Activated gamma-delta T cell treated with Interleukin-2 at 50 U/mL for 16 hours (primary cell): ENCODE data around the gene TRIM41.
"Not testable (repeated sequence)": the region's sequence is repeated elsewhere in the genome, so short reads cannot be mapped to it uniquely, and the experiment has no call there.

Experiments
- DNase-seq: peaks from one replicate; pipeline ENCODE4 v3.0.0-alpha.2; 2020

The TRIM41 gene

DNA sequence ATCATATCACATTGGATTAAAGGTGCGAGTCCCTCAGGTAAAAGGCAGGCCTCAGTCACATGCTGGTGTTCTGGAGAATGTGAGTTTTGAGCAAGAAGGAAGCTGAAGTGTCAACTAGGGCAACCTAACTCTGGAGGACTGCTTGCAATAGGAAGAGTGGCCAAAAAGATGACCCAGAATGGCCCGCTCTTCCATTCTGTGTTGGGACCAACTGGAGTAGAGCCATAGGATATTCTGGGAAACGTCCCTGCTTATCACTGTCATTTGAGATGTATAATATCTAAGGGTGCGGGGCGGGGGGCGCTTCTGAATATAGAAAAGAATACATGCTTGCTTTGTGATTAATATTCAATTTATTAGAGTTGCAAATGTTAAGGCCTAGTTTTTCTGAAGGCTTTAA lies 11.0 kb upstream of the TRIM41 start:
- no peak for DNase-seq

DNA sequence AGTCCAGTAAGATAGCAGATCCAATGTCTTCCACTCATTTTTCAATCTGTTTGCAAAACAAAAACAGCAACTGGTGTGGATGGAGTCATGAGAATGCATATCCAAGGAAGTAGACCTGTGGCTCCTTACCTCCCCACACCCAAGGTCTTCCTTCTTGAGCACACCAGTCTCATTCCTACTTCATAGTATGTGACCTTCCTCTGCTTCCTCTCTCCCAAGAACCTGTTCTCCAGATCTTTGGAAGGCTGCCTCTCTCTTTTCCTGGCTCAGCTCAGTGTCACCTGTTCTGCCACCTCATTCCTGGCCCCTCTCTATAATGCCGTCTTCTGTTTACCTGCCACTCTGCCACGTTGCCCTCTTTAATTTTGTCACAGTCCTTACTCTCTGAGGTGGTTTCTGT lies 10.1 kb upstream of the TRIM41 start:
- no peak for DNase-seq

DNA sequence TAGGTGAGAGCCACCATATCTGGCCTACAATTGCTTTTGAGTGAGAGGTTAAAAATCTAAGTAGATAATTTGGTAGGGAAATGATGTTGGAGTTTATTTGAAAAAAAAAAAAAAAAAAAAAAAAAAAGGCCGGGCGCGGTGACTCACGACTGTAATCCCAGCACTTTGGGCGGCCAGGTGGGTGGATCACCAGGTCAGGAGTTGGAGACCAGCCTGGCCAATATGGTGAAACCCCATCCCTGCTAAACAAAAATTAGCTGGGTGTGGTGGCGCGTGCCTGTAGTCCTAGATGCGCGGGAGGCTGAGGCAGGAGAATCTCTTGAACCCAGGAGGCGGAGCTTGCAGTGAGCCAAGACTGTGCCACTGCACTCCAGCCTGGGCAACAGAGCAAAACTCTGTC lies 8.8 kb upstream of the TRIM41 start:
- DNase-seq, result not testable (repeated sequence)

DNA sequence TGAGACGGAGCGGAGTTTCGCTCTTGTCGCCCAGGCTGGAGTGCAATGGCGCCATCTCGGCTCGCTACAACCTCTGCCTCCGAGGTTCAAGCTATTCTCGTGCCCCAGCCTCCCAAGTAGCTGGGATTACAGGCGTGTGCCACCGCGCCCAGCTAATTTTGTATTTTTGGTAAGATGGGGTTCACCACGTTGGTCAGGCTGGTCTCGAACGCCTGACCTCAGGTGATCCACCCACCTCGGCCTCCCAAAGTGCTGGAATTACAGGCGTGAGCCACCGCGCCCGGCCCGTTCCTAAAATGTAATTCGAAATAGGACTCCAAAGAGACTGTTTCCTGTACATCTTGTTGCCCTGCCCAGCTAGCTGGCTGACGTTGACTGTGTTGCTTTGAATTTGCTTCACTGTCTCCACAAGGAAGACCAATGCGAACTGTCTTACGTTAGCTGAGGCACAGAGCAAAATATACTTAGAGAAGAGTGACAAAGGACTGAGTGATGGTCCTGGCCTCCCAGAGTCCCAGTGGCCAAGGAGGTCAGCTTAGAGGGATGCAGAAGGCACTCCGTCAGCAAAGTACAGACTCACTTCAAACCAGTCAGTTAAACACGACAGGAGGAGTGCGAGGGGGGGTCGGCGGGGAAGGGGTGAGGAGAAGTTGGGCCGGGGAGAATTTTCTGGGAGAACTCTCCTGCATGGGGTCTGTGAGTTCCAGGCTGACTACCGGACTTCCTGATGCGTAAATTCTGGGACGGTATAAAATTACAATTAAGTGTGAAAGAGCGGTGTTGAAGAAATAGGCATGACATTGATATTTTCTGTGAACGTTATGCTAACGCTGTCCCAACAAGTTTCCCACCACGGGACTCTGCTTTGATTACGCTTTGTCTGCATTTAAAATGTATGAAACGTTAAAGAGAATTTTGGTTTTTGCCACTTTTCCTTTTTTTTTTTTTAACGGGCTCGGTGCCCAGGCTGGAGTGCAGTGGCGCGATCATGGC lies 6.8 kb upstream of the TRIM41 start:
- DNase-seq, result no peak

DNA sequence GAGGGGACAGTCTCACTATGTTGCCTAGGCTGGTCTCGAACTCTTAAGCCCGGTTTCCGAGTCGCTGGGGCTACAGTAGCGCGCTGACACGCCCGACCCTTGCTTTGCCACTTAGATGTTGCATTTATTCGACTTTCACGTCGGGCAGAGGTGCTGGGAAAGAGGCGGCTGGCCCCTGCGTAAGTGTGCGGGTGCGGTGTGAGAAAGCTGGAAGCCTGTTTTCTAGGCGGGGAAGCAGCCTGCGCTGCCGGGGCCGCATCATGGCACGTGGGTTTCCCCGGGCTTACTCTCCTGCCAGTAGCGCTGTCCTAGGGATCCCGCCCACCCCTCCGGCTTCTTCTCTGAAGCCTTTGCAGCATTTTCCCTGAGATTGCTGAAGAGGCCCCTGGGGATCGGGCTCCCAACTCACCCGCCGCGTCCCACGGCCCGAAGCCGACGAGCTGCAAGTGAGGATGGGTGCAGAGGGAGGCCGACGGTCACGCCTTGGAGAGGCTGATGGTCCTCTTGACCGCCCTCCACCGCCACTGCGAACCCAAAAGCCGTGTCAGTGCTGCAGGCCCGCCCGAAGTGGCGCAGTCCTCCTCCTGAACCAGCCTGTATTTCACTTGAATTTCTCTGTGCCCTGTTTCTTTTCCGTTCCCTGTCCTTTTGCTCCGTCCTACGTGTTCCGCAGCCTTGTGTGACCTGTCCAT lies 5.8 kb upstream of the TRIM41 start:
- peak; percentile 52 for DNase-seq

DNA sequence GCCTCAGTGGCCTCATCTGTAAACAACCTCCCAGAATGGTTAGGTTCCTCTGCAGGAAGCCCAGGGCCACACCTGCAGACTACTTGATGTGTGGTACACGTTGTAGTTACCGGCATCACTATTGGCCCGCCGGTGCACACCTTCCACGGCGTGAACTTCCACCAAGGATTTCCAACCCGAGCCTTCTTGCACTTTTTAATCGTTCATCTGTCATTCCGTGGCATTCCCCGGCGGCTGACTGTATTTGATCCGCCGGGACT lies 5.3 kb upstream of the TRIM41 start:
- DNase-seq, result peak; percentile 37

DNA sequence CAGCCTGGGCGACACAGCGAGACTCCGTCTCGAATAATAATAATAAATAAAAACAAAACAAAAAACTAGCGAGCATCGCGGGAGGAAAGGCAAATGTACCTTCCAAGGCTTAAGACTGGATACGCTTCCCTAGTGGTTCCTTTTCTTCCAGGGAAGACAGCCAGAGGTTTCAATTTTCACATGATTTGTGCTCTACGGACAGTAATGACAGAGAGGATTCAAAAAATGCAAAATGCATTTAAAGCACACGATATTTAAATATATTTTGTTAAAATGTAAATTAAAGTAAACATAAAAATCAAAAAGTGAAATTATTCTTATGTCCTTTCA lies 4.3 kb upstream of the TRIM41 start:
- DNase-seq, result no peak

DNA sequence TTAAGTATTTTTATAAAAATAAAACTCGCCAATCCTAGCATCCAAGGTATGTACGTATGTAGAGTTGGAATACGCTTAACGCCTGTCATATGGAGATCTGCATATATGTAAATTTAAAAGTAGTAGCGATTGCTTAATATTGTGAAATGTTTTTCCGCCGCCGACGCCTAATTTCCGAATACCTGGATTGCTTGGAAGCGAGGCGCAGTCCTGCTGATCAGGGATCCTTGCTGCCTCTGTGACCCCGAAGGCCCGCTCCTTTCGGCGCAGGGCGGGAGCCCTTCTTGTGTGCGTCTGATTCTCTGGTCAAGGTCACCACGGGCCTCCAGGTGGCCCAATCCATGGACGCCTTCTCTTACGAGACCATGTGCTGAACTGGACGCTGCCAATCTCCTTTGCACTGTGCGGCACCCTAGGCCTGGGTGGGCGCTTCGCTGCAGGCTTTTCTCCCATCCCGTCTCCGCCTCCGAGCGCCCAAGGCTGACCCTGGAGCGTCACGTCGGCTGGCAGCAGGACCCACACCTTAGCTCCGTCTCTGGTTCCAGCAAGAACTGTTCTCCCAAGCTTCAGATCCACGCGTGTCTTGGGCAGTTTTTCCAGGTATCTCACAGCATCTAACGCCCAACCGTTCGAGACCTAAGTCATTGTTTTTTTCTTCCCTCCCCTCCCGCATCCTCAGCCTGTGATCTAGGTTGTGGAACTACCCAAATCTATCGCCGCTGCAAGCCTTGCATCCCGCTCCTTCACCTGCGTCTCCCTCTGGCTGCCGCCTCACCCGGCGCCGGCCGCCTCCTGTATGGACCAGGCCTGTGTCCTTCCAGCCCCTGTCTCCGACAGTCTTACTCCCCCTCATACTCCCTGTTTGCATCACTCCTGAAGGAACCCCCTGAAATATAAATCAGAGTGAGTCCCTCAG lies 3.6 kb upstream of the TRIM41 start:
- DNase-seq, result no peak

DNA sequence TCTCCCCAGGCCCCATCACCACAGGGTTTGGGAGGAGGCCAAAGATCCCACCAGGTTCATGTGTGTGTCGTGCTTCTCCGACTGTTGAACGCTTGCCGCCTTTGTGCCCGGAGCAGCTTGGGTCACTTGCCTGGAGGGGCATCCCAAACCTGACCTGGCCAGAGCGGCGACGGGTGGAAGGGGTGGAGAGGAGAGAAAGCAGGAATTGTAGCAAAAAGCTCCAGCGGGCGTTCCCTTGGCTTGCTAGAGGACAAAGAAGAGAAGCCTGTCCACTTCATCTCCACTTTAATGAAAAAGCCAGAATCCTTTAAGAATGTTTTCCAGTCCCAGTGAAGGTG lies 2.9 kb upstream of the TRIM41 start:
- no peak for DNase-seq

DNA sequence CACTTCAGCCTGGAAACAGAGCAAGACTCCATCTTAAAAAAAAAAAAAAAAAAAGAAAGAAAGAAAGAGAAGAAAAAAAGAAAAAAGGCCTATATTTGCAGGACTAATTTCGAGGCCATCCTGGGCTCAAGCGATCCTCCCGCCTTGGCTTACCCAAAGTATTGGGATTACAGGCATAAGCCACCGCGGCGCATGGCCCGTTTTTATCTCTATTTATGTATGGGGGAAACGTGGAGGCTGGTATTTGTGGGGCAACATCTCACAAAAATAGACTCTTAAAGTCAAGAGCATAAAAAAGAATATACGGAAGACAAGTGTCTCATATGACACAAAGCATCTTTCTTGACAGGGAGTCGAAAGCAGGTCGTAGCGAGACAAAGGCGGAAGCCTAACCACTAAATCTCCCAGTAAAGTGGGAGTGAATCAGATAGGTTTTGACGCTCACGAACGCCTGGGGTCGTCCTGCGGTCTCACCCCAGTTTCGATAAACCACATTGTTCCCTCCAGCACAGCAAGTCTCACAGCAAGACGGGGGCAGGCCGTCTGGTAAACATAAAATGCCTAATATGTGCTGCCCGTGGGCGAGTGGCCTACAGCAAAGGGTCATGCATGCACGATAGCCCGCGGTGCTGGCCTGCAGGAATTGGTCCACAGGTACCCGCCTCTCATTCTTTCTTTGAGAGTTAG lies 1.8 kb upstream of the TRIM41 start:
- DNase-seq, result peak; percentile 52

DNA sequence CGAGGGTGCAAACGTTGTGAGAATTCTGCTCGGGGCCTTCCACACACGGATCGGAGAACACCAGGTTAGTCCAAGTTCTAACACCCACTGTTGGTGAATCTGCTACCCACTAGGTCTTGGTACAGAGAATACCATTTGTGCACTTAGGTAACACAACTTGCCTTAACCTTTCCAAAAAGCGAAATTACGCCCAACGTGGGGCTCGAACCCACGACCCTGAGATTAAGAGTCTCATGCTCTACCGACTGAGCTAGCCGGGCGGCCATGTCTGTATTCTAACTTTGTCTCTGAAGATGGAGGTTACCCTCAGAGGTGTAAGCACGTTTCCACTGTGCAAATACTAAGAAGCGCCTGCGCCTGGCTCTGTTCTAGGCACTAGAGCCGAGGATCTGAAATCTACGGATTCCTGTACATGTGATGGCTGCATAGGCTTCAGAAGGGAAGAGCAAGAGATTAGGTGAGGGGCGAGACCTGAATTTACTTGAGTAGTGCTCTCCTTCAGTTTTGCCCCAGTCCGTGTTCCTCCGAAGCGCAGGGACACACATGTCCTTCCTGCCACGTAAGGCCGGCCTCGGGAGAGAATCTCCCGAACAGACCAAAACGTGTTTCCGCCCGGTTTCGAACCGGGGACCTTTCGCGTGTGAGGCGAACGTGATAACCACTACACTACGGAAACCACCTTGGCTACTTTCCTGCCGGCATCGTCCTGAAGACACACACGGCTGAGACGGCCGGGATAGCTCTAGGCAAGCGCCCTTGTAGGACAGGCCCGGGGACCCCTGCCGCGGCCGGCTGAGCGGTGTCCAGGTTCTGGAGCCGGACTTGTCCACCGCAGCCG lies 1.1 kb upstream of the TRIM41 start:
- peak; percentile 95 for DNase-seq

DNA sequence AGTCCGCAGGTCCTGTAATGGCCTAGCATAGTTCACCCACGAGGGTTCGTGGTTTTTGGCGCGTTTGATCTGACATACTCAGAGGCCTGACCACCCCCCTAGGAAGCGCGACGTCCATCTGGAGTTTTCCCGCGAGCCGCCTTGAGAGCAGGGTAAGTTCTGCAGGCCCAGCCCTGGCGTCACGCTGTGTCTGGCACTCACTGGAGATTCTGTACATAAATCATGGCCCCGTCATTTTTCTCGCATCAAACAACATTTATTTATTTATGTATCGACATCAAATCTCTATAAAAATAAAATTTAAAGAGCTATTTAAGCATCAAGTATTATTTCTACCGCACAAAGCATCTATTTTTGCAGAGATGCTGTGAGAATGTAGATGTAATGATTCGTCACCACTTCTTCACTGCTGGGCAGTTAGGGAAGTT lies 437 bp upstream of the TRIM41 start:
- no peak for DNase-seq

DNA sequence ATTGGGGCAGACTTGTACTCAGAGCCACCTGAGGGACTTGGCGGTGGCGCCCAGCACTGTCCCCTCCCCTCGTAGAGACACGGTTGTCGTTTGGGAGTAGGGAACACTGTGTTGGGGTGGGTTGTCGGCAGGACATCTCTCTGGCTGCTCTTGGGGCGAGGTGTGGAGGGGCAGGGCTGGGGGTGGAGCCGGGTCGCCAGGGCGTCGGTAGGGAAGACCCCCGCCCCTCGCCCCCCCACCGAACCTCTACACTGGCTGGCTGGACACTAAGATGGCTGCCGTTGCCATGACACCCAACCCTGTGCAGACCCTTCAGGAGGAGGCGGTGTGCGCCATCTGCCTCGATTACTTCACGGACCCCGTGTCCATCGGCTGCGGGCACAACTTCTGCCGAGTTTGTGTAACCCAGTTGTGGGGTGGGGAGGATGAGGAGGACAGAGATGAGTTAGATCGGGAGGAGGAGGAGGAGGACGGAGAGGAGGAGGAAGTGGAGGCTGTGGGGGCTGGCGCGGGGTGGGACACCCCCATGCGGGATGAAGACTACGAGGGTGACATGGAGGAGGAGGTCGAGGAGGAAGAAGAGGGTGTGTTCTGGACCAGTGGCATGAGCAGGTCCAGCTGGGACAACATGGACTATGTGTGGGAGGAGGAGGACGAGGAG lies 778 bp downstream of the TRIM41 start:
- DNase-seq, result peak; percentile 39

DNA sequence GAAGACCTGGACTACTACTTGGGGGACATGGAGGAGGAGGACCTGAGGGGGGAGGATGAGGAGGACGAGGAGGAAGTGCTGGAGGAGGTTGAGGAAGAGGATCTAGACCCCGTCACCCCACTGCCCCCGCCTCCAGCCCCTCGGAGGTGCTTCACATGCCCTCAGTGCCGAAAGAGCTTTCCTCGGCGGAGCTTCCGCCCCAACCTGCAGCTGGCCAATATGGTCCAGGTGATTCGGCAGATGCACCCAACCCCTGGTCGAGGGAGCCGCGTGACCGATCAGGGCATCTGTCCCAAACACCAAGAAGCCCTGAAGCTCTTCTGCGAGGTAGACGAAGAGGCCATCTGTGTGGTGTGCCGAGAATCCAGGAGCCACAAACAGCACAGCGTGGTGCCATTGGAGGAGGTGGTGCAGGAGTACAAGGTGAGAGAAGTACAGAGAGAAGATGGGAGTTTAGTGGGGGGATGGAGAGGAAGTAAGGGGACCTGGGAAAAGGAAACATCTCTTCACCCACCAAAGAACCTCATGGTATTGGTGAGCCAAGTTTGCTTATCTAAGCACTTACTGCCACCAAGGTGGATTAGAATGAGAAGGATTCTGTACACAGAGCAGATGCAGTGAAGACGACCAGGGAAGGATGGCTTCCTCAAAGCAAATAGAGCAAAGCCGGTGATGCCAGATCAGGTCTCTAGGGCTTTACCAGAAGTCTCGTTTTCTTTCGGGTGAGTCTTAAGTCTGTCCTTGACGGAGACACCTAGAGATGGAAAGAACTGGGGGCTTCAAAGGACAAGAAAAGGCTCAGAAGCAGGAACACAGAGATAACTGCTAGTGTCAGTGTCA lies 1.5 kb downstream of the TRIM41 start:
- DNase-seq, result no peak

DNA sequence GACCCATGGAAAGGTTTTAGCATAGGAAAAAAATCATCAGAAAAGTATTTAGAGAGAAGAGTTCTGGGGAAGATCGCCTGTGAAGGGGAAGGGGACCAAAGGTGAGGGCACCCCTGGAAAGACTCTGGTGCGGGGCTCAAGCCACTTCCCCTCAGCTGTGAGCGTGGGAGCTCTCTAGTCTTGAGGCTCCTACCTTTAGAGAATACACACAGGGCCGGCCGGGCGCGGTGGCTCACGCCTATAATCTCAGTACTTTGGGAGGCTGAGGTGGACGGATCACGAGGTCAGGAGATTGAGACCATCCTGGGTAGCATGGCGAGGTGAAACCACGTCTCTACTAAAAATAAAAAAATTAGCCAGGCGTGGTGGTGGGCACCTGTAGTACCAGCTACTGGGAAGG lies 6.9 kb downstream of the TRIM41 start:
- no peak for DNase-seq

DNA sequence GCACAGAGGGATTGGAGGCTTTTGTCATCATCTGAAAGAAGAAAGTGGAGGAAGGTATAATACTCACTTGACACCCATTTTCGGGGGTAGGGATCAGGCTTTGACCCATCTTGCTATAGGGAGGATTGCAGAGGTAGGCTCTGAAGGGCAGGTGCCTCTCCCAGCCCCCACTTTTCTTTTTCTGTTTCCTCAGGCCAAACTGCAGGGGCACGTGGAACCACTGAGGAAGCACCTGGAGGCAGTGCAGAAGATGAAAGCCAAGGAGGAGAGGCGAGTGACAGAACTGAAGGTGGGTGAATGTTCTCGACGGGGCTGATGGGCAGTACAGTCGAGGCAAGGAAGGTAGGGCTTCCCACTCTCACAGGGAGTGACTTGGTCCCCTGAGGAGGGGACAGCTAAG lies 7.5 kb downstream of the TRIM41 start:
- no peak for DNase-seq

DNA sequence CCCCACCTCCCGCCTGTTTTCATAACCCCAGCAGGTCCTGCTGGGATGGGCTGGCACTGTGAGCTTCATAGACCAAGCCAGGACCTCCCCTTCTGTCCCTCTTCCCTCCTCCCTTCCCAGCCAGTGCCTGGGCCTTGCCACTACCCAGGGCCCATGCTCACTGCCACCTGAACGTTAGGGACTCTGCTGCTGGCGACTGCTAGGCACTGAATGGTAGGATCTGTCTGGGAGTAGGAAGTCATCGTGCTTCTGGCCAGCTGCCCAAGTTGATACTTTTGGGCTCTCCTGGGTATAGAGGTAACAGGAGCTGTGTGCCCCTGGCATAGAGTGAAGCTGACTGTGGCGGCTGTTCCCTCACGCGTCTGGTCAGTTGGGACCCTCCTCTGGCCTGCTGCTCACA lies 8.4 kb downstream of the TRIM41 start:
- no peak for DNase-seq

DNA sequence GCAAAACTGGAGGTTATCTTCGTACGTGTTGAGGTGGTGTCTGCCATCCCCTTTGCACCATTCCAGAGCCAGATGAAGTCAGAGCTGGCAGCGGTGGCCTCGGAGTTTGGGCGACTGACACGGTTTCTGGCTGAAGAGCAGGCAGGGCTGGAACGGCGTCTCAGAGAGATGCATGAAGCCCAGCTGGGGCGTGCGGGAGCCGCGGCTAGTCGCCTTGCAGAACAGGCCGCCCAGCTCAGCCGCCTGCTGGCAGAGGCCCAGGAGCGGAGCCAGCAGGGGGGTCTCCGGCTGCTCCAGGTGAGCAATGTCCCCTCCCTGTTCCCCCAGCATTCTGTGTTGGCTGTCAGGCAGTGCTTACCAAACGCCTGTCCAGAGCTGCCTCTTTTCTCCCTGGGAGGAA lies 9.5 kb downstream of the TRIM41 start:
- no peak for DNase-seq

DNA sequence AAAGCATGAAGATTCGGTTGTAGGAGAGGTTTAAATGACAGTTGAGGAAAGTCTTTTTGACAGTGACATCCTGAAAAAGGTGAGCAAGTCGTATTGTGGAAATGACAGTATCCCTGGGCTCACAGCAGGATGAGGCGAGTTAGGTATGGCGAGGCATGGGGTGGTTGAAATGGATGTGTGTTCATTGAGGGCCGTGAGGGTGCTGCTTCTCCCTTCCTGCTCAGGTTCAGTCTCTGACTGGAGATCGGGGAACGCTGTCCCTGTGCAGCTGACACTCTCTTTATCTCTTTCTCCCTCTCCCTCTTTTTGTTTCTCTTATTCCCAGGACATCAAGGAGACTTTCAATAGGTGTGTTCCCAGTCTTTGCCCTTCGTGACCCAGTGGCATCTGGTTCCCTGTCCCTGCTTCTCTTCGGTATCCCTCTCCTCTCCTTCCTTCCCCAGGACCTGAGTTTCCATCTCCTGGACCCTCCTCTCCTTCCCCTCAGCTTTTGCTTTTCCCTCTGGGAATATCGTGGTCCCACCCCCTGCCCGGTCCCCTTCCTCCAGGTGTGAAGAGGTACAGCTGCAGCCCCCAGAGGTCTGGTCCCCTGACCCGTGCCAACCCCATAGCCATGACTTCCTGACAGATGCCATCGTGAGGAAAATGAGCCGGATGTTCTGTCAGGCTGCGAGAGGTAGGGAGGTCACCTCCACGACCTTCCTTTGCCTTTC lies 10.2 kb downstream of the TRIM41 start:
- no peak for DNase-seq
